Tibial artery (tissue), 4 donors: ENCODE measurements around the gene CAPZB.

Experiments used
- DNase-seq, 2 donors: peaks; one replicate each; pipeline ENCODE4 v3.0.0-alpha.2; 2019
- H3K27ac ChIP-seq, 2 donors: fragments of 200-600 bp; sonication (generic) in 1 of 2; 1 replicate in 1 of 2; 2 replicates in 1 of 2; pipeline ENCODE4 v1.5.1; 2018 to 2019; ENCODE audit warnings: mild to moderate bottlenecking in 1 of 2
- H3K27me3 ChIP-seq, 2 donors: fragments of 200-600 bp; sonication (generic) in 1 of 2; one replicate each; pipeline versions ENCODE4 v1.5.1 to v1.6.0; 2016 to 2019
- H3K36me3 ChIP-seq, 3 donors: fragments of 200-600 bp; sonication (generic) in 2 of 3; one replicate each; pipeline ENCODE4 v1.5.1; 2016 to 2019; ENCODE audit warnings: mild to moderate bottlenecking in 2 of 3
- H3K4me1 ChIP-seq, 4 donors: fragments of 200-600 bp; sonication (generic) in 2 of 4; 1 replicate in 3 of 4; 2 replicates in 1 of 4; pipeline ENCODE4 v1.5.1; 2016 to 2019
- H3K4me3 ChIP-seq, 2 donors: fragments of 200-600 bp; sonication (generic) in 1 of 2; 1 replicate in 1 of 2; 2 replicates in 1 of 2; pipeline ENCODE4 v1.5.1; 2018 to 2019; ENCODE audit warnings: mild to moderate bottlenecking in 2 of 2
- H3K9me3 ChIP-seq, 3 donors: fragments of 200-600 bp; sonication (generic) in 1 of 3; one replicate each; pipeline ENCODE4 v1.5.1; 2016 to 2019
- CTCF ChIP-seq, 2 experiments: fragments of 200-600 bp in 1 of 2; fragments of 450-650 bp in 1 of 2; IDR thresholded peaks; one replicate each; pipeline ENCODE4 v1.5.1; 2017 to 2019; ENCODE audit warnings: antibody characterized with exemption in 2 of 2, mild to moderate bottlenecking in 1 of 2, moderate library complexity in 1 of 2
- intact Hi-C: fragments of 100-400 bp; cut with DNase I; formaldehyde crosslinking; loops from one replicate; pipeline ENCODE4 v1.15.0; 2023; ENCODE audit warnings: low total_unique reads

CAPZB gene

GRCh38 chr1:19466112-19466561 lies 19.2 kb downstream of the CAPZB start:
- no peak overlapping the region for H3K4me3 ChIP-seq
- no peaks in the 10 kb centered on the region for H3K9me3 ChIP-seq
- DNase-seq, result no peak
- intact Hi-C loops, result no loop called here
- peak overlapping the region in 1 of 2 donors; percentile 11 for H3K27ac ChIP-seq
- no peak for TF ChIP-seq CTCF (IDR thresholded peaks at IDR 0.05)
- H3K4me1 ChIP-seq, result peaks cover 0 to 79% (median 59%) of the 10 kb centered on the region in 4 donors
- peaks cover 0 to 6% (median 0%) of the 10 kb centered on the region in 3 donors for H3K36me3 ChIP-seq
- no peaks in the 10 kb centered on the region for H3K27me3 ChIP-seq

- H3K36me3 ChIP-seq, result peaks cover 0 to under 1% (median 0%) of the 10 kb centered on the region in 3 donors
- no peak overlapping the region for H3K4me3 ChIP-seq
- no peaks in the 10 kb centered on the region for H3K27me3 ChIP-seq
- TF ChIP-seq CTCF (IDR thresholded peaks at IDR 0.05), result no peak
- no peaks in the 10 kb centered on the region for H3K9me3 ChIP-seq
- peaks cover 0 to 79% (median 60%) of the 10 kb centered on the region in 4 donors for H3K4me1 ChIP-seq
- intact Hi-C loops, result no loop called here
- no peak for DNase-seq
- peak overlapping the region in 1 of 2 donors; percentile 11 for H3K27ac ChIP-seq
Measured at GRCh38 chr1:19465650-19466049, 19.7 kb downstream of the CAPZB start.

GRCh38 chr1:19465123-19465522 lies 20.2 kb downstream of the CAPZB start:
- DNase-seq, result no peak
- peak overlapping the region in 1 of 2 donors; percentile 4 for H3K27ac ChIP-seq
- no peaks in the 10 kb centered on the region for H3K36me3 ChIP-seq
- no peak for TF ChIP-seq CTCF (IDR thresholded peaks at IDR 0.05)
- H3K4me3 ChIP-seq, result no peak overlapping the region
- H3K4me1 ChIP-seq, result peaks cover 0 to 77% (median 57%) of the 10 kb centered on the region in 4 donors
- intact Hi-C loops, result no loop called here
- no peaks in the 10 kb centered on the region for H3K27me3 ChIP-seq
- no peaks in the 10 kb centered on the region for H3K9me3 ChIP-seq

GRCh38 chr1:19464696-19465095 lies 20.6 kb downstream of the CAPZB start:
- no peaks in the 10 kb centered on the region for H3K27me3 ChIP-seq
- H3K9me3 ChIP-seq, result no peaks in the 10 kb centered on the region
- H3K4me1 ChIP-seq, result peaks cover 0 to 77% (median 56%) of the 10 kb centered on the region in 4 donors
- no peak for DNase-seq
- intact Hi-C loops, result no loop called here
- H3K4me3 ChIP-seq, result no peak overlapping the region
- H3K36me3 ChIP-seq, result no peaks in the 10 kb centered on the region
- no peak for TF ChIP-seq CTCF (IDR thresholded peaks at IDR 0.05)
- peak overlapping the region in 1 of 2 donors; percentile 4 for H3K27ac ChIP-seq

GRCh38 chr1:19463504-19463803 lies 21.9 kb downstream of the CAPZB start:
- Histone ChIP-seq H3K4me1 (peaks cover 0 to 77% (median 57%) of the 10 kb centered on the region in 4 donors), H3K27ac (no peak overlapping the region), H3K9me3 (no peaks in the 10 kb centered on the region), H3K36me3 (no peaks in the 10 kb centered on the region), H3K4me3 (no peak overlapping the region), H3K27me3 (no peaks in the 10 kb centered on the region)
- TF ChIP-seq CTCF (IDR thresholded peaks at IDR 0.05), result no peak
- intact Hi-C loops, result no loop called here
- DNase-seq, result no peak
